Motor neuron (in vitro differentiated cells): ENCODE data around the gene NBEAL2. TPM values are rescaled to one million over a fixed set of nuclear protein-coding genes. Genes with fewer than 3 reads are reported as not detected.

ENCODE experiments used
- ATAC-seq, 8 experiments: fragments of 200-7000 bp; cut with Tn5 transposase; replicated peaks in 6 of 8; 2 replicates each; pipeline ENCODE4 v1.8.0; 2021; ENCODE audit warnings: mild to moderate bottlenecking in 8 of 8, moderate library complexity in 8 of 8
- H3K27ac ChIP-seq, 2 donors: fragments of 250-450 bp; sonication (Bioruptor Pico); 2 replicates each; pipeline ENCODE4 v1.9.0; 2021; ENCODE audit warnings: antibody characterized with exemption in 2 of 2, mild to moderate bottlenecking in 2 of 2, moderate library complexity in 1 of 2
- H3K4me1 ChIP-seq, 2 donors: fragments of 250-450 bp; sonication (Bioruptor Pico); replicated peaks in 1 of 2; 2 replicates each; pipeline ENCODE4 v1.6.1; 2021; ENCODE audit warnings: antibody characterized with exemption in 2 of 2, mild to moderate bottlenecking in 2 of 2, moderate library complexity in 1 of 2
- H3K4me3 ChIP-seq, 5 donors: fragments of 250-450 bp; sonication (Bioruptor Pico); 2 replicates each; pipeline ENCODE4 v1.9.0; 2021; ENCODE audit warnings: antibody characterized with exemption in 5 of 5, mild to moderate bottlenecking in 5 of 5, moderate library complexity in 4 of 5
- WGBS, 10 experiments: fragments of 450-650 bp; shearing (Covaris generic); methylation state at CpG; one replicate each; pipeline ENCODE4 v1.0.0; 2022; 5-methylcytosine and 5-hydroxymethylcytosine counted together
- in situ Hi-C, 9 experiments: fragments of 400-800 bp; cut with MboI; loops; one replicate each; pipeline ENCODE4 v1.15.0; 2021; ENCODE audit warnings: low sequenced_read_pairs in 9 of 9, low pct_unique_long_range_greater_than_20kb in 2 of 9; ENCODE audit not compliant: unreplicated experiment in 9 of 9
- total RNA-seq, 8 experiments: library from RNA; unstranded; fragments of 300-600 nt; gene quantifications; 2 replicates each; pipeline versions ENCODE4 v1.2.3 to v1.2.4, GENCODE V29; 2022

NBEAL2 gene
- total RNA-seq, 8 experiments from 2014 or later, result 1.7 to 23.4 (median 4.4) TPM

GRCh38 chr3:46996689-46997452 lies 17.4 kb downstream of the NBEAL2 start:
- H3K4me3 ChIP-seq, result no peak overlapping the region
- WGBS, 10 experiments, result 40 to 80% (median 64%) methylated on average over 1 to 7 of the region's 12 CpGs; no CpG with 5 or more reads in 6 of the 10 experiments
- H3K27ac ChIP-seq, result no peak overlapping the region
- ATAC-seq, result no peak
- in situ Hi-C loops, result no loop called here
- no peaks in the 10 kb centered on the region for H3K4me1 ChIP-seq

- H3K4me1 ChIP-seq, result no peaks in the 10 kb centered on the region
- no peak overlapping the region for H3K4me3 ChIP-seq
- 80 to 100% (median 86%) methylated on average over 1 to 3 of the region's 13 CpGs; no CpG with 5 or more reads in 5 of the 10 experiments for WGBS, 10 experiments
- ATAC-seq, result no peak
- in situ Hi-C loops, result no loop called here
- no peak overlapping the region for H3K27ac ChIP-seq
Observed at GRCh38 chr3:46997453-46998091, 18.1 kb downstream of the NBEAL2 start.

GRCh38 chr3:46998121-46998851 lies 18.8 kb downstream of the NBEAL2 start:
- 60 to 100% (median 79%) methylated on average over 1 to 9 of the region's 27 CpGs; no CpG with 5 or more reads in 6 of the 10 experiments for WGBS, 10 experiments
- Histone ChIP-seq H3K4me3 (no peak overlapping the region), H3K27ac (no peak overlapping the region), H3K4me1 (no peaks in the 10 kb centered on the region)
- peak; percentile 60 to 90 (median 70) for ATAC-seq
- in situ Hi-C loops, result no loop called here

GRCh38 chr3:46998852-46999515 lies 19.5 kb downstream of the NBEAL2 start:
- WGBS, 10 experiments, result 100% methylated on average over 1 of the region's 22 CpGs; no CpG with 5 or more reads in 9 of the 10 experiments
- in situ Hi-C loops, result no loop called here

GRCh38 chr3:46999516-47000197 lies 20.2 kb downstream of the NBEAL2 start:
- in situ Hi-C loops, result no loop called here
- no peak overlapping the region for H3K4me3 ChIP-seq
- no peak for ATAC-seq
- H3K27ac ChIP-seq, result no peak overlapping the region
- H3K4me1 ChIP-seq, result no peaks in the 10 kb centered on the region
- 90 to 100% (median 100%) methylated on average over 1 to 2 of the region's 14 CpGs; no CpG with 5 or more reads in 7 of the 10 experiments for WGBS, 10 experiments

More at GRCh38 chr3:46998852-46999515, 19.5 kb downstream of the NBEAL2 start:
- Histone ChIP-seq H3K4me3 (no peak overlapping the region), H3K4me1 (no peaks in the 10 kb centered on the region), H3K27ac (no peak overlapping the region)
- peak in 6 of 8 experiments; percentile 3 to 22 (median 10) for ATAC-seq

GRCh38 chr3:47000198-47000815 lies 20.8 kb downstream of the NBEAL2 start:
- in situ Hi-C loops, result no loop called here
- peak in 4 of 8 experiments; percentile 9 to 63 (median 48) for ATAC-seq
- no peak overlapping the region for H3K4me3 ChIP-seq
- no CpG with 5 or more reads among the region's 10 CpGs for WGBS, 10 experiments
- no peaks in the 10 kb centered on the region for H3K4me1 ChIP-seq
- H3K27ac ChIP-seq, result no peak overlapping the region

GRCh38 chr3:47000922-47001730 lies 21.7 kb downstream of the NBEAL2 start:
- ATAC-seq, result no peak
- H3K4me3 ChIP-seq, result no peak overlapping the region
- H3K27ac ChIP-seq, result no peak overlapping the region
- 80 to 100% (median 94%) methylated on average over 1 to 7 of the region's 25 CpGs; no CpG with 5 or more reads in 5 of the 10 experiments for WGBS, 10 experiments
- in situ Hi-C loops, result no loop called here
- no peaks in the 10 kb centered on the region for H3K4me1 ChIP-seq

- no peak overlapping the region for H3K27ac ChIP-seq
- in situ Hi-C loops, result no loop called here
- no peak overlapping the region for H3K4me3 ChIP-seq
- ATAC-seq, result no peak
- WGBS, 10 experiments, result 95 to 100% (median 100%) methylated on average over 1 to 6 of the region's 16 CpGs; no CpG with 5 or more reads in 6 of the 10 experiments
- no peaks in the 10 kb centered on the region for H3K4me1 ChIP-seq
Observed at GRCh38 chr3:47001731-47002170, 22.3 kb downstream of the NBEAL2 start.

- H3K4me1 ChIP-seq, result no peaks in the 10 kb centered on the region
- WGBS, 10 experiments, result 60 to 88% (median 78%) methylated on average over 3 to 8 of the region's 35 CpGs; no CpG with 5 or more reads in 6 of the 10 experiments
- in situ Hi-C loops, result no loop called here
- no peak for ATAC-seq
- no peak overlapping the region for H3K27ac ChIP-seq
- no peak overlapping the region for H3K4me3 ChIP-seq
Observed at GRCh38 chr3:47002171-47003055, 22.9 kb downstream of the NBEAL2 start.

GRCh38 chr3:47003056-47003410 lies 23.6 kb downstream of the NBEAL2 start:
- WGBS, 10 experiments, result 78 to 82% (median 80%) methylated on average over 1 to 9 of the region's 10 CpGs; no CpG with 5 or more reads in 7 of the 10 experiments
- no peak overlapping the region for H3K4me3 ChIP-seq
- in situ Hi-C loops, result no loop called here
- no peak overlapping the region for H3K27ac ChIP-seq
- no peaks in the 10 kb centered on the region for H3K4me1 ChIP-seq
- ATAC-seq, result no peak
